Measurements from ENCODE around the gene ADCY3.

DNA sequence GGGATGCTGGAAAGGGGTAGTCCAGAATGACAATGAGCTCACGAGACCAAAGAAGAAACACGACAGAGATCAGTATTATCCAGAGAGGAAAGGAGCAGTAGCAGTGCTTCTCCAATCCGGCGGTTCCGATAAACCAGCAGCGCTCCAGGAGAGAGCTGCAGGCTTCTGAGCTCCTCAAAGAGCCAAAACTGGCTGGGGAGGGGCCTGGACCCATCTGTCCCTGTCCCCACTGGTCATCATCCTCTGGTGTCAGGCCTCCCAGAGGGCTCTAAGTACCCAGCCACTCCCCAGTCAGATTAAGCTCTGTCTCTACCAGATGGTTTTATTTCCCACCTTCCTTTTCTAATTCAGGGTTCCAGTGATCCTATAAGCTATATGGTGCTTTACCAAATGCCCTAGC lies 28.5 kb upstream of the ADCY3 start:
- TF ChIP-seq, protein P1, sequence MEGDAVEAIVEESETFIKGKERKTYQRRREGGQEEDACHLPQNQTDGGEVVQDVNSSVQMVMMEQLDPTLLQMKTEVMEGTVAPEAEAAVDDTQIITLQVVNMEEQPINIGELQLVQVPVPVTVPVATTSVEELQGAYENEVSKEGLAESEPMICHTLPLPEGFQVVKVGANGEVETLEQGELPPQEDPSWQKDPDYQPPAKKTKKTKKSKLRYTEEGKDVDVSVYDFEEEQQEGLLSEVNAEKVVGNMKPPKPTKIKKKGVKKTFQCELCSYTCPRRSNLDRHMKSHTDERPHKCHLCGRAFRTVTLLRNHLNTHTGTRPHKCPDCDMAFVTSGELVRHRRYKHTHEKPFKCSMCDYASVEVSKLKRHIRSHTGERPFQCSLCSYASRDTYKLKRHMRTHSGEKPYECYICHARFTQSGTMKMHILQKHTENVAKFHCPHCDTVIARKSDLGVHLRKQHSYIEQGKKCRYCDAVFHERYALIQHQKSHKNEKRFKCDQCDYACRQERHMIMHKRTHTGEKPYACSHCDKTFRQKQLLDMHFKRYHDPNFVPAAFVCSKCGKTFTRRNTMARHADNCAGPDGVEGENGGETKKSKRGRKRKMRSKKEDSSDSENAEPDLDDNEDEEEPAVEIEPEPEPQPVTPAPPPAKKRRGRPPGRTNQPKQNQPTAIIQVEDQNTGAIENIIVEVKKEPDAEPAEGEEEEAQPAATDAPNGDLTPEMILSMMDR (conservative IDR thresholded peaks at IDR 0.05 in 1 of 2, IDR thresholded peaks at IDR 0.05 in 1 of 2; ENCODE audit: extremely low read depth in 1 of 2, insufficient read depth in 1 of 2, low read depth in 1 of 2, low read length in 2 of 2): no peak
- no peak for TF ChIP-seq EZH2 (IDR thresholded peaks at IDR 0.05; ENCODE audit: borderline replicate concordance, low read length)
